Measurements from ENCODE around the gene CDKL2. TPM values are rescaled to one million over a fixed set of nuclear protein-coding genes. Genes with fewer than 3 reads are reported as not detected.
"Not testable (repeated sequence)": the region's sequence is repeated elsewhere in the genome, so short reads cannot be mapped to it uniquely, and the experiment has no call there.

CDKL2 gene
- total and polyA plus RNA-seq, 2 donors (not counting 1 experiment from before 2014, with no cell fraction given): 0.40 to 2.3 TPM

DNA sequence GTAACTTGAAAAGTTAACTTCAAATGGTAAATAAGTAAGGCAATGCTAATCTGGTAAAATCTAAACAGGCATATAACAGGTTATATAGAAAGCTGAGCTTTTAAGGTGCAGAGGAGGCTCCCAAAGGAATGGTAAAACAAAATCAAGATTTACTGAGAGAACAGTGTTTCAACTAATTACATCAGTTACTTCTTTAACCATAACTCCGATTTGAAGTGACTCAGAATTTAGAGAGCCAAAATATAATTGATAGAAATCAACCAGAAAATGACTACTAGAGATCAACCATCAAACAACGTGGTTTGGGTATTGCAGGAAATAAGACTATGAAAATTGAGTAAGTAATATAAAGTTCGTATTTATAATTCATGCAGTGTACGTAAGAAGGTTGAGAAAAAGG, 36.0 kb upstream of the CDKL2 start:
- Histone ChIP-seq H3K36me3 (ENCODE audit: control insufficient read depth, insufficient read depth, low read length) (no peaks in the 10 kb centered on the region), H3K9ac (ENCODE audit: insufficient read depth, low read length) (no peak overlapping the region), H2AFZ (ENCODE audit: low read length) (no peak overlapping the region), H4K20me1 (ENCODE audit: control insufficient read depth, extremely low read depth, insufficient read depth, low read length) (peaks cover 4% of the 10 kb centered on the region), H3K4me1 (ENCODE audit: control insufficient read depth, extremely low read depth, insufficient read depth, low read length) (peaks cover 5% of the 10 kb centered on the region), H3K27me3 (ENCODE audit: control insufficient read depth, insufficient read depth, low read length) (no peaks in the 10 kb centered on the region), H3K4me2 (ENCODE audit: extremely low read depth, insufficient read depth, low read length) (no peak overlapping the region), H3K27ac (ENCODE audit: insufficient read depth, low read length) (no peak overlapping the region), H3K9me3 (ENCODE audit: control insufficient read depth, insufficient read depth, low read depth, low read length) (no peaks in the 10 kb centered on the region), H3K79me2 (ENCODE audit: control insufficient read depth, insufficient read depth, low read length) (peaks cover 88% of the 10 kb centered on the region), H3K4me3 (replicated peaks in 1 of 4; ENCODE audit: control extremely low read depth in 1 of 4, insufficient read depth in 1 of 4, low read depth in 3 of 4, low read length in 4 of 4) (no peak overlapping the region)
- no peak for TF ChIP-seq EZH2 (IDR thresholded peaks at IDR 0.05; ENCODE audit: low read length, missing control alignments)
- TF ChIP-seq, protein P1, sequence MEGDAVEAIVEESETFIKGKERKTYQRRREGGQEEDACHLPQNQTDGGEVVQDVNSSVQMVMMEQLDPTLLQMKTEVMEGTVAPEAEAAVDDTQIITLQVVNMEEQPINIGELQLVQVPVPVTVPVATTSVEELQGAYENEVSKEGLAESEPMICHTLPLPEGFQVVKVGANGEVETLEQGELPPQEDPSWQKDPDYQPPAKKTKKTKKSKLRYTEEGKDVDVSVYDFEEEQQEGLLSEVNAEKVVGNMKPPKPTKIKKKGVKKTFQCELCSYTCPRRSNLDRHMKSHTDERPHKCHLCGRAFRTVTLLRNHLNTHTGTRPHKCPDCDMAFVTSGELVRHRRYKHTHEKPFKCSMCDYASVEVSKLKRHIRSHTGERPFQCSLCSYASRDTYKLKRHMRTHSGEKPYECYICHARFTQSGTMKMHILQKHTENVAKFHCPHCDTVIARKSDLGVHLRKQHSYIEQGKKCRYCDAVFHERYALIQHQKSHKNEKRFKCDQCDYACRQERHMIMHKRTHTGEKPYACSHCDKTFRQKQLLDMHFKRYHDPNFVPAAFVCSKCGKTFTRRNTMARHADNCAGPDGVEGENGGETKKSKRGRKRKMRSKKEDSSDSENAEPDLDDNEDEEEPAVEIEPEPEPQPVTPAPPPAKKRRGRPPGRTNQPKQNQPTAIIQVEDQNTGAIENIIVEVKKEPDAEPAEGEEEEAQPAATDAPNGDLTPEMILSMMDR (conservative IDR thresholded peaks at IDR 0.05 in 1 of 2, IDR thresholded peaks at IDR 0.05 in 1 of 2; ENCODE audit: low read depth in 1 of 2, low read length in 2 of 2): no peak
- peak in 1 of 2 donors; percentile 52 for DNase-seq (ENCODE audit: low read depth in 2 of 2)

DNA sequence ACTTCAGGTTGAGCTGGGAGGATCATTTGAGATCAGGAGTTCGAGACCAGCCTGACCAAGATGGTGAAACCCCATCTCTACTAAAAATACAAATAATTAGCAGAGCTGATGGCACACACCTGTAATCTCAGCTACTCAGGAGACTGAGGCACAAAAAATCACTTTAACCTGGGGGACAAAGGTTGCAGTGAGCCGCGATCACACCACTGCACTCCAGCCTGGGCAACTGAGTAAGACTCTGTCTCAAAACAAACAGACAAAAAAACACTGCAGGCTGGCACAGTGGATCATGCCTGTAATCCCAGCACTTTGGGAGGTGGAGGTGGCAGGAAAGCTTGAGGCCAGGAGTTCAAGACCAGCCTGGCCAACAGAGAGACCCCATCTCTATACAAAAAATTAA, 34.3 kb upstream of the CDKL2 start:
- not testable (repeated sequence) for H3K27me3 ChIP-seq (ENCODE audit: control insufficient read depth, insufficient read depth, low read length); H3K4me3 ChIP-seq (replicated peaks in 1 of 4; ENCODE audit: control extremely low read depth in 1 of 4, insufficient read depth in 1 of 4, low read depth in 3 of 4, low read length in 4 of 4); H3K36me3 ChIP-seq (ENCODE audit: control insufficient read depth, insufficient read depth, low read length); DNase-seq (ENCODE audit: low read depth in 2 of 2); H3K9ac ChIP-seq (ENCODE audit: insufficient read depth, low read length); H3K4me2 ChIP-seq (ENCODE audit: extremely low read depth, insufficient read depth, low read length); H3K4me1 ChIP-seq (ENCODE audit: control insufficient read depth, extremely low read depth, insufficient read depth, low read length); H4K20me1 ChIP-seq (ENCODE audit: control insufficient read depth, extremely low read depth, insufficient read depth, low read length); H2AFZ ChIP-seq (ENCODE audit: low read length); H3K9me3 ChIP-seq (ENCODE audit: control insufficient read depth, insufficient read depth, low read depth, low read length); H3K27ac ChIP-seq (ENCODE audit: insufficient read depth, low read length)
- H3K79me2 ChIP-seq (ENCODE audit: control insufficient read depth, insufficient read depth, low read length): peaks cover 82% of the 10 kb centered on the region

DNA sequence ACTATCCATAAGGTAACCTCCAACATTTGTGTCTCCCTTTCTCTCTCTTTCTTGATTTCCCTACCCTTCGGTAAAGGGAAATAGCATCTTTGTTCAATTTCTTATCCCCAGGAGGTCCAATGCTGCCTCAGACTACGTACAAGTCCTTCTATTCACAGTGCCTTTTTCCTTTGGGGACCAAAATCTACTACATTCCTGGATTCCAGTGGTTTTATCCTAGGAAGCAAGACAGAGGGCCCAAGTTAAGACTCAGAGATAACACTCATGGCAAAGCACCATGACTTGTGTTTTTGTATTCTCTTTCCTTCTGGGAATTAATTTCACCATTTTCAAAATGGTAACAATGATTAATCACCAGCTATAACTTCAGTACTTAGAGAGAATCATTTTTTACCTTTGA, 32.3 kb upstream of the CDKL2 start:
- no peaks in the 10 kb centered on the region for H4K20me1 ChIP-seq (ENCODE audit: control insufficient read depth, extremely low read depth, insufficient read depth, low read length)
- H3K4me2 ChIP-seq (ENCODE audit: extremely low read depth, insufficient read depth, low read length): no peak overlapping the region
- DNase-seq (ENCODE audit: low read depth in 2 of 2): peak in 1 of 2 donors; percentile 59
- no peak overlapping the region for H2AFZ ChIP-seq (ENCODE audit: low read length)
- TF ChIP-seq, protein P1 (conservative IDR thresholded peaks at IDR 0.05 in 1 of 2, IDR thresholded peaks at IDR 0.05 in 1 of 2; ENCODE audit: low read depth in 1 of 2, low read length in 2 of 2): no peak
- no peak for TF ChIP-seq EZH2 (IDR thresholded peaks at IDR 0.05; ENCODE audit: low read length, missing control alignments)
- peaks cover 4% of the 10 kb centered on the region for H3K36me3 ChIP-seq (ENCODE audit: control insufficient read depth, insufficient read depth, low read length)
- no peak overlapping the region for H3K27ac ChIP-seq (ENCODE audit: insufficient read depth, low read length)
- H3K9ac ChIP-seq (ENCODE audit: insufficient read depth, low read length): no peak overlapping the region
- H3K27me3 ChIP-seq (ENCODE audit: control insufficient read depth, insufficient read depth, low read length): no peaks in the 10 kb centered on the region
- H3K9me3 ChIP-seq (ENCODE audit: control insufficient read depth, insufficient read depth, low read depth, low read length): no peaks in the 10 kb centered on the region
- no peak overlapping the region for H3K4me3 ChIP-seq (replicated peaks in 1 of 4; ENCODE audit: control extremely low read depth in 1 of 4, insufficient read depth in 1 of 4, low read depth in 3 of 4, low read length in 4 of 4)
- H3K79me2 ChIP-seq (ENCODE audit: control insufficient read depth, insufficient read depth, low read length): peaks cover 69% of the 10 kb centered on the region
- peaks cover 10% of the 10 kb centered on the region for H3K4me1 ChIP-seq (ENCODE audit: control insufficient read depth, extremely low read depth, insufficient read depth, low read length)
